PC-9 (cell line): ENCODE results near the gene ABCD3.

ENCODE experiments used
- CTCF ChIP-seq: fragments of 200-600 bp; sonication (generic); conservative IDR thresholded peaks from 2 replicates; pipeline ENCODE4 v1.6.1; 2017; ENCODE audit warnings: mixed run types, antibody characterized with exemption, mild to moderate bottlenecking, moderate library complexity
- EZH2 ChIP-seq: fragments of 200-600 bp; sonication (generic); IDR thresholded peaks from 2 replicates; pipeline ENCODE4 v1.8.0; 2017; ENCODE audit warnings: antibody characterized with exemption, low read depth

GRCh38 chr1:94530373-94530878, 112.2 kb downstream of the ABCD3 start:
- TF ChIP-seq CTCF (no peak), EZH2 (no peak)
